ENCODE measurements around the gene PLPPR4.
"Not testable (repeated sequence)": the region's sequence is repeated elsewhere in the genome, so short reads cannot be mapped to it uniquely, and the experiment has no call there.

PLPPR4 gene, protein sequence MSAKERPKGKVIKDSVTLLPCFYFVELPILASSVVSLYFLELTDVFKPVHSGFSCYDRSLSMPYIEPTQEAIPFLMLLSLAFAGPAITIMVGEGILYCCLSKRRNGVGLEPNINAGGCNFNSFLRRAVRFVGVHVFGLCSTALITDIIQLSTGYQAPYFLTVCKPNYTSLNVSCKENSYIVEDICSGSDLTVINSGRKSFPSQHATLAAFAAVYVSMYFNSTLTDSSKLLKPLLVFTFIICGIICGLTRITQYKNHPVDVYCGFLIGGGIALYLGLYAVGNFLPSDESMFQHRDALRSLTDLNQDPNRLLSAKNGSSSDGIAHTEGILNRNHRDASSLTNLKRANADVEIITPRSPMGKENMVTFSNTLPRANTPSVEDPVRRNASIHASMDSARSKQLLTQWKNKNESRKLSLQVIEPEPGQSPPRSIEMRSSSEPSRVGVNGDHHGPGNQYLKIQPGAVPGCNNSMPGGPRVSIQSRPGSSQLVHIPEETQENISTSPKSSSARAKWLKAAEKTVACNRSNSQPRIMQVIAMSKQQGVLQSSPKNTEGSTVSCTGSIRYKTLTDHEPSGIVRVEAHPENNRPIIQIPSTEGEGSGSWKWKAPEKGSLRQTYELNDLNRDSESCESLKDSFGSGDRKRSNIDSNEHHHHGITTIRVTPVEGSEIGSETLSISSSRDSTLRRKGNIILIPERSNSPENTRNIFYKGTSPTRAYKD
- 0 to 0.31 reads per million in 2 donors for total RNA-seq

GRCh38 chr1:99264201-99265021, at the start of gene PLPPR4:
TSS of gene PLPPR4 (plus strand) at chr1:99264492. CDS start at chr1:99264594, 102 bp downstream.
- DNase-seq, result peak in 1 of 5 experiments; percentile 12

DNA sequence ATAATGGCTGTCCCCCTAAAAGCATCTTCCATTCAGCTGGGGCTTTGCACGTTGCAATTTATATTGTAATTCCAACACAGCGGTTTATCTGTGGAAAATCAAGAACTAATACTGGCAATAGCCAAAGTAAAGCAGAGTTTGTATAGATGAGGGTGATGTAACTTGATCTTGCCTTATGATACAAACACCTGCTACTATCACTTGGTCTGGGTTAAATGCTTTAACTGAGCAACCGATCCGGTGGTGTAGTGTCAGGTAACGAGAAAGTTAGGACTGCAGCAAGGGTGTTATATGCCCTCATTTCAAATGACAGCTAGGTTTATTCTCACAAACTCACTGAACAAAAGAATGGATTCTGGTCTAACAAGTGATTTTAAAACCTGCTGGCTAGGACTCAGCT, 47.3 kb upstream of the PLPPR4 start:
- no peak for DNase-seq

DNA sequence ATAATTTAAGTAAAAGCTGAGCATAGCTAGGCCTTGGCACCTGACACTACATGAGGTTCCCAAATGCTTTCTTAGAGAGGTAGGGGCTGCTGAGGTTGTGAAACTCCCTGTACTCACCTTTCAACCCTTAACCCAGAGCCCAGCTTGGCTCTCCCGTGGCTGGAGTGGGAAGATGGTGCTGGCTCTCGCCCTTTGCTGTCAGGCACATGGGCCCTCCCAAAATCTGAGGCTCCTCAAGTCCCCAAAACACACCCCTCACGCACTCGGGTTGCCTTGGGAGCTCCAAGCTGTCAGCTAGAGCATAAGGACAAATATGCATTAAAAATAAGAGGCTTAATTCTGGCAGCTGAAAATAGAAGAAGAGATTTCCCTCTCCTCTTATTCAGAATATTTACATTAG, 46.7 kb upstream of the PLPPR4 start:
- DNase-seq, result no peak

GRCh38 chr1:99218572-99218971, 45.7 kb upstream of the PLPPR4 start:
- DNase-seq, result no peak

GRCh38 chr1:99218999-99219398, 45.3 kb upstream of the PLPPR4 start:
- DNase-seq, result peak in 1 of 5 experiments; percentile 12

DNA sequence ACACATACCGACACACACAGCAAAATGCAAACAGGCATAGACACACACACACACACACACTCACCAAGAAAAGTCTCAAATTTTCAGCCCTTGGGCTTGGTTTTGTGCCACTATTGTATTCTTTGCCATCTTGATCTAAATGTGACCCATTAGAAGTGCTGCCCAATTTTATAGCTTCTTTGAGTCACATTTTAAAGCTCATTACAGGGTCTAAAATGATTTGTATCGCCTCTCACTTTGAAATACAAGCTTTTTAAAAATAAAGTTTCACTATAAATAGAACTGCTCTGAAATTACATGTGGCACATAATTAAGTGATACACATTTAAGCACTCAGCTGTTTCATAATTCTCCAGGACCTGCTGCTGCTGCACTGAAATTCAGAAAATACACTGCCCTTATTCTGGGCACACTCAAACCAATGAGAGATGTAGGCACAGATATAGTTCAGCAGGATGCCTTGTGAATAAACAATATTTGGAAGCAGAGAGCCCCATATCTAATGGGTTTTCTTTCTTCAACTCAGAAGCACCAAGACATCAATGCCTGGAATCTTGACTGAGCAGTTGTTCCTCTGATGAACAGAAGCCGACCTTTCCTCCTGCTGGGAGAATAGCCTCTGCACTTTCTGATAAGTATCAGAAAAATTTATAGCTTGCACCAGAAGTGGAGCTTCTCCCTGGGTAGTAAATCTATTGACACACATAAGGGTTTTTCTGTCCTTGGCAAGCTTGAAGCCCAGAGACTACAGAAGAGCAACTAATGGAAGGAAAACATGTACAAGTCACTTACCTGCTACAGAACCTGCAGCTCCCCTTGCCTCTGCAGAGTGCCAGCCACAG, 37.0 kb upstream of the PLPPR4 start:
- DNase-seq, result no peak

GRCh38 chr1:99228153-99228552, 36.1 kb upstream of the PLPPR4 start:
- no peak for DNase-seq

DNA sequence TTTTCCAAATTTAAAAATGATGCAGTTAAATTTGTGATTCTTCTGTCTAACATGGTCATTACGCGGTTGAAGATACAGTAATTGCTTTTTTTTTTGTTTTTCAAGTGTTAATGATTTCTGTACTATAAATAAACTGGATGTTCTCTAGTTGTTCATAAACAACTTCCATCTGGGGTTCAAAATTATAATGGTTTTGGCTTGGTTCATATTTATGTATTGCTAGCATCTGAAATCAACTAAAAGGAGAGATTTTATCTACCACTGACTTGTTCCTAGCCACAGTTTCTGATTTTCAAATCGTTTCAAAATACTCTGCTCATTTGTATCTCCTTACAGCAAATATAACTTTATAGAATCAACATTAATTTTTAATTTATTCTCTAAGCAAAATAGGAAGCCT, 35.2 kb upstream of the PLPPR4 start:
- DNase-seq, result no peak

DNA sequence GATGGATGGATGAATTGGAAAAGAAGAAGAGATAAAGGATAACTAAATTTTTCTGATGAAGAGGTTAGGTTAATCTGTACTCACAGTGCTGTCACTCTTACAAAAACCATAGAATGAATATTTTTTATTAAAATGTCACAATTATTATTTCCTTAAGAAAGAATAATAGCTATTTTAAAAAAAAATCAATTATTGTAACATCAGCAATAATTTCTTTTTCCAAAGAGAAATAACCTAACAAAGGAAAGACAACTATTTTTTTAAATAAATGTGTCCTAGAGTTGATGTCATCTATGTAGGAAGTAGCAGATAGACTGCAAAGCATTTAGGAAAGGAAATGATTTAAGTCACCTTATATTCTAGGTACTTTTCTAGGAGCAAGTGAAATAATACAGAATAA, 33.6 kb upstream of the PLPPR4 start:
- no peak for DNase-seq

DNA sequence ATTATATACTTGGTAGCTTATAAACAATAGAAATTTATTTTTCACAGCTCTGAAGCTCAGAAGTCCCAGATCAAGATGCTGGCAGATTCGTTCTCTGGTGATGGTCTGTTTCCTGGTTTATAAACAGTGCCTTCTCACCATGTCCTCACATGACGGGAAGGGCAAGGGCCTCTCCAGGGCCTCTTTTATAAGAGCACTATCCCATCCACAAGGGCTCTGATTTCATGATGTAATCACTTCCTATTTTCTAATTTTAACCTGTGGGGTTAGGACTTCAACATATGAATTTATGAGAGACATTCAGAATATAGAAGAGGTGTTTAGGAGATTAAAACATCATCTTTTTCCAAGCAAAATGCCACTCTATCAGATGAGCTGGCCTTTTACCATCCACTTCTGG, 32.1 kb upstream of the PLPPR4 start:
- DNase-seq, result no peak

DNA sequence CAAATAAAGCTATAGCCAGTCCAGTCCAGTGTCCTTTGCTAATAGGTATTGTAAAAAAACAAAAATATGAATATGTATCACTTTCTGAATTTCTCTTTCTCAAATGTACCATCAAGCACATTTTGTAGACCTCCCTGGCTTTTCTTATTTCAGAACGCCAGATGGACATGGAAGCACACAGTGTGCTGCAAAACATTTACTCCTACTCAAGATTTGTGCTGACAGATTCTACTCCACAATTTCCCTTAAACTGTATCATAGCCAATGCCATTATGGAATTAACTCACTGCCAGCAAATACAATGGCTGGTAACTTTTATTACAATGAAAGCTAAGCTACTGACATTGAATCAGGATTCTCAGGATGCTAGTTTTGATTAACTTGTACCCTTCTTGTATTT, 30.8 kb upstream of the PLPPR4 start:
- no peak for DNase-seq

GRCh38 chr1:99236756-99237155, 27.5 kb upstream of the PLPPR4 start:
- DNase-seq, result no peak

DNA sequence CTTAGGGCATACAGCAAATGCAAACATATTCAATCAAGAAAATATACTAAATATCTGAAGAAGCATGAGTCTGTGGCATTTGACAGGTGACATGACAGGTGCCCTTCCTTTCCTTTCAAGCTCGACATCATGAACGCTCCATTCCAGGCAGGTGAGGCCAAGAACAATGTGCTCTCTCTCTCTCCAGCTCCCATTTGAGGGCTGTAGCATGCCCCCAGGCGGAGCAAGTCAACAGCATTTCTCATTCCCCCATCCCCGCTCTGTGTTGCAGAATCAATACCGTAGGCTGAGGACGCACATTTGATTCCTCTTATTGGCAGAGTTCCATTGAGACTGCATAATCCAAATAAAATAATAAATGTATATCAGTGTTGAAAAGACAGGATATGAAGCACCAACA, 24.6 kb upstream of the PLPPR4 start:
- no peak for DNase-seq

DNA sequence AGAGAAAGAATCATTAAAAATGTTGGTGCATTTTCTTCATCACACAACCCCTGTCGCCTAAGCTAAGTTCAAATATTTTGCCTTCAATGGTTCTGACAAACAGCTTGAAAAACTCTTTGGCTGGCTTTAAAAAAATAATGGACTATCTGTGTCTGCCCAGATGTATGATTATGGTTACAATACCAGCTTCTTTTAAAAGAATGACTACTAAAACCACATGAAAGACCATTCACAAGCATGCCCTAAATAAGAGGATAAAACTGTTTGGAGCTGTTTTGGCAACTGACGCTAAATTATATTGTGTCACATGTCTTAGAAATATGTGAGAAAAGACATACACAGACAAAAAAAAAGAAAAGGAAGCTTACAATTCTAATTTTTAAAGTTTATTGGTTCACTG, 23.7 kb upstream of the PLPPR4 start:
- DNase-seq, result no peak

- DNase-seq, result no peak
These were observed 18.1 kb upstream of the PLPPR4 start for GRCh38 chr1:99246152-99246551.

DNA sequence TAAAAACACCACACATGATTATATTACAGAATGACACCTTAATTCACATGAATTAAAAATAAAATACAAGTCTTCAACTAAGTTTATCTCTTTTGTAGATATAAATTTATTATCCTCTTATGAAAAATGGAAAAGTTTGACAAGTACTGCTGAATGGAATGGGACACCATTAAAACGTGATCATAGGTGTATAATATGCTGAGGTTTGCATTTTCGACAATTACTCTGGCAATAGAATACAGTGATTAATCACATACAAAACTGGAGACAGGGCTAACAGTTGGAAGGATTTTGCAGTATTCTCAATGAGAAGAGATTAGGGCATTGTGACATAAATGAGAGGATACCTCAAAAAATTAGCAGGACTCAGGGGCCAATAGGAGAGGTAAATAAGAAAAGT, 17.1 kb upstream of the PLPPR4 start:
- no peak for DNase-seq

DNA sequence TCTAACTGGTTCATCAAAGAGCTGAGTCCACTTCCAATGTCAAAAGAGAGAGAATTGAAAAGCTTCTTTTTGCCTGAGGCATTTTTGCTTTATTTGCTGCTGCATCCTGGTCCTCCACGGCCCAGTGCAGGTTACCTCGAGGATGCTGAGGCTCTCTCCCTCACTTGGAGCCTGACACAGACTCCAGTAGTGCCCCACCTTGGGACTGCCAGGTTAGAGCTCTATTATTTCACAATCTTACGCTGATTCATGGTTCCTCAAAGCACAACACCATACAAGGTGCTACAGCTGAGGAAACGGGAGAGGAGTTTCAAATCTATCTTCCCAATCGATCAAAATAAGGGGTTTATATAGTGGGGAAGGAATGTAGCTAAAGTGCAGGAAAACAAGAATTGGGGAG, 13.6 kb upstream of the PLPPR4 start:
- DNase-seq, result no peak

DNA sequence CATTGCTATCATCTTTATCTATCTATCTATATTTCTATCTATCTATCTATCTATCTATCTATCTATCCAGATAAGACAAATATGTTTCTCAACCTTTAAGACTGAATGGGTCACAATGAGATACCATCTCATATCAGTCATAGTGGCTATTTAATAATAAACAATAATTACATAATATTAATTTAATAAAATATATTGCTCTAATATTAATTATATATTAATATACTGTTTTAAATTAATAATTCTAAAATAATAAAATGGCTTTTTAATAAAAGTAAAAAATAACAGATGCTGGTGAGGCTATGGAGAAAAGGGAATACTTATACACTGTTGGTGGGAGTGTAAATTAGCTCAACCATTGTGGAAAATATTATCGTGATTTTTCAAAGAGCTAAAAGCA, 13.0 kb upstream of the PLPPR4 start:
- no peak for DNase-seq

DNA sequence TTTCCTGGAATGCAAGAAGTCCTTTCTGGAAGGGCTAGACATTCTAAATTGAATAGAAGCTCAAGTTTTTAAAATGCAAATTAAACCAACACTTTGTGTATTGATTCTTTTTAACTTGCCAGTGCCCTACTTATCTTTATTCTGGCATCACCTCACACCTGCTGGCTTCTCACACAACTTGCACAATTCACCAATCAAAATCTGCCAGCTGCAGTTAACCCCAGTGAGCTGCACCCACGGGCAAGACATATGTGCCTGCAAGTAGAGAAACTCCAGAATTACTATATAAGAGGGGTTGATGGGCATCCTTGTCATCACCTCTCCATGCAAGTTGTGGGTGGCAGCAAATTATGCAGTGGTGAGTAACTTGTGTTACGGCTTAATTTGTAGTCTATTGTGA, 11.7 kb upstream of the PLPPR4 start:
- no peak for DNase-seq

DNA sequence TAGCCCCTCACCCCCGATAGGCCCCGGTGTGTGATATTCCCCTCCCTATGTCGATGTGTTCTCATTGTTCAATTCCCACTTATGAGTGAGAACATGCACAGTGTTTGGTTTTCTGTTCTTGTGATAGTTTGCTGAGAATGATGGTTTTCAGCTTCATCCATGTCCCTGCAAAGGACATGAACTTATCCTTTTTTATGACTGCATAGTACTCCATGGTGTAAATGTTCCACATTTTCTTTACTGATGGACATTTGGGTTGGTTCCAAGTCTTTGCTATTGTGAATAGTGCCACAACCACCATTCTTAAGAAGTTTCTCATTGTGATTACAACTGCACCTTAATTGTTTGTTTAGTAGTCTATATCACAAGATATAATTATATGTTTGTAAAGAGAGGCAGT, 3.9 kb upstream of the PLPPR4 start:
- DNase-seq, result not testable (repeated sequence)

DNA sequence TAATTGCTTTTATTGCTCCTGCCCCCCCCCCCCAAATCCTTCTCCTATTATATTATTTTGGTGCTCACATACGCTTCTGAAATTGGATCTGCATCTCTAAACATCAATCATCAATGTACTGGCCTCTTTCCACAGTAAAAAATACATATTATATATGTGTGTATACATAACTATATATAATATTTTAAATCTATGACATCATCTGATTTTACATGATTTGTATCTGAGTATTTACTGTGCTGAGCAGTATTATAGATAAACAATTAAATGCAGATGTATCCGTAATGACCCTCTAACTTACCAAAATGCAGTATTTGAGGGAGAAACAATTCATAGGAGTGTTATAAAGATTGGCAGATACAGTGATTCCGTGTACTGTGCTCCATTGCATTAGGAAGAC, 832 bp downstream of the PLPPR4 start:
- DNase-seq, result no peak

- no peak for DNase-seq
These were observed 2.4 kb downstream of the PLPPR4 start for GRCh38 chr1:99266726-99267125.

Measured in T-helper 2 cell (primary cell).